SK-N-SH (cell line): ENCODE measurements around the gene NMNAT2. TPM values are rescaled to one million over a fixed set of nuclear protein-coding genes. Genes with fewer than 3 reads are reported as not detected.

Source experiments
- CTCF ChIA-PET: fragments of 300-600, 350-600 bp; formaldehyde crosslinking; extraction: SDS; loops from one replicate; lab custom pipeline; 2021; lab: Yijun Ruan, JAX
- POLR2A ChIA-PET: fragments of 350-600 bp; sonication (Branson Sonifier 250); formaldehyde crosslinking; extraction: SDS; loops from one replicate; lab custom pipeline; 2020; ENCODE audit warnings: antibody characterized with exemption, inconsistent platforms; lab: Yijun Ruan, JAX
- DNase-seq: peaks from one replicate; pipeline ENCODE4 v3.0.0; 2012
- H2AFZ ChIP-seq: fragments of 200-600 bp; sonication (generic); 2 replicates; pipeline ENCODE4 v1.8.1; 2016; ENCODE audit warnings: antibody characterized with exemption, mild to moderate bottlenecking, low read depth
- H3F3A ChIP-seq: fragments of 200-600 bp; sonication (generic); replicated peaks from 2 replicates; pipeline ENCODE3; 2016; ENCODE audit warnings: antibody characterized with exemption, mild to moderate bottlenecking; ENCODE audit not compliant: insufficient read depth
- H3K27ac ChIP-seq, 2 experiments: fragments of 200-500 bp in 1 of 2; fragments of 200-600 bp in 1 of 2; sonication (Bioruptor generic) in 1 of 2; sonication (generic), shearing (Covaris generic) in 1 of 2; 2 replicates each; pipeline versions ENCODE4 v1.5.1 to v1.6.1; 2014 to 2016; ENCODE audit warnings: low read depth in 2 of 2, inconsistent platforms in 1 of 2, low read length in 1 of 2, mild to moderate bottlenecking in 1 of 2, mixed read lengths in 1 of 2
- H3K27me3 ChIP-seq: fragments of 200-600 bp; sonication (generic), shearing (Covaris generic); 2 replicates; pipeline ENCODE4 v1.6.1; 2016; ENCODE audit warnings: mixed run types; ENCODE audit not compliant: insufficient read depth
- H3K36me3 ChIP-seq, 2 experiments: fragments of 200-500 bp in 1 of 2; fragments of 200-600 bp in 1 of 2; sonication (Bioruptor generic) in 1 of 2; sonication (generic) in 1 of 2; replicated peaks in 1 of 2; 2 replicates each; pipeline versions ENCODE3 to v1.5.1; 2014 to 2016; ENCODE audit warnings: low read length in 1 of 2, mild to moderate bottlenecking in 1 of 2; ENCODE audit not compliant: insufficient read depth in 2 of 2, control insufficient read depth in 1 of 2
- H3K4me1 ChIP-seq, 2 experiments: fragments of 200-500 bp in 1 of 2; fragments of 200-600 bp in 1 of 2; sonication (Bioruptor generic) in 1 of 2; sonication (generic), shearing (Covaris generic) in 1 of 2; 2 replicates each; pipeline versions ENCODE4 v1.5.1 to v1.6.1; 2014 to 2016; ENCODE audit warnings: low read depth in 1 of 2, low read length in 1 of 2, mixed run types in 1 of 2; ENCODE audit not compliant: insufficient read depth in 2 of 2, control insufficient read depth in 1 of 2
- H3K4me2 ChIP-seq: fragments of 200-600 bp; sonication (generic), shearing (Covaris generic); 2 replicates; pipeline ENCODE4 v1.6.1; 2017; ENCODE audit warnings: mixed run types
- H3K4me3 ChIP-seq, 2 experiments: fragments of 200-500 bp in 1 of 2; fragments of 200-600 bp in 1 of 2; sonication (Bioruptor generic) in 1 of 2; sonication (generic), shearing (Covaris generic) in 1 of 2; 2 replicates each; pipeline versions ENCODE4 v1.5.1 to v1.8.1; 2014 to 2016; ENCODE audit warnings: low read depth in 2 of 2, inconsistent platforms in 1 of 2, low read length in 1 of 2, mild to moderate bottlenecking in 1 of 2, mixed read lengths in 1 of 2, moderate library complexity in 1 of 2
- H3K79me2 ChIP-seq: fragments of 200-600 bp; sonication (generic); 2 replicates; pipeline ENCODE4 v1.8.1; 2017; ENCODE audit warnings: mild to moderate bottlenecking; ENCODE audit not compliant: insufficient read depth
- H3K9ac ChIP-seq: fragments of 200-600 bp; sonication (generic); 2 replicates; pipeline ENCODE4 v1.6.1; 2017; ENCODE audit warnings: mixed run types
- H3K9me2 ChIP-seq: fragments of 200-600 bp; sonication (generic); 2 replicates; pipeline ENCODE4 v1.6.1; 2017; ENCODE audit warnings: mixed run types
- H3K9me3 ChIP-seq: fragments of 200-600 bp; sonication (generic); 2 replicates; pipeline ENCODE4 v1.6.1; 2017; ENCODE audit warnings: mixed run types, mild to moderate bottlenecking, moderate library complexity
- H4K20me1 ChIP-seq: fragments of 200-600 bp; sonication (generic); 2 replicates; pipeline ENCODE4 v1.6.1; 2017; ENCODE audit warnings: mild to moderate bottlenecking, mixed run types; ENCODE audit not compliant: insufficient read depth
- EP300 ChIP-seq, 2 experiments: IDR thresholded peaks; 2 replicates each; pipeline versions ENCODE4 v1.4.0 to v1.6.1; 2012; ENCODE audit warnings: borderline replicate concordance in 1 of 2, low read depth in 1 of 2, low read length in 1 of 2
- FOSL2 ChIP-seq: IDR thresholded peaks from 2 replicates; pipeline ENCODE4 v1.4.0; 2012; ENCODE audit warnings: low read depth, mild to moderate bottlenecking, moderate library complexity, borderline replicate concordance
- FOXJ3 ChIP-seq: sonication (generic); formaldehyde crosslinking; IDR thresholded peaks from 2 replicates; pipeline ENCODE4 v1.5.1; 2020; ENCODE audit warnings: mild to moderate bottlenecking, missing genetic modification reagents
- NFIC ChIP-seq: IDR thresholded peaks from 2 replicates; pipeline ENCODE4 v1.4.0; 2012; ENCODE audit warnings: borderline replicate concordance
- NRF1 ChIP-seq: IDR thresholded peaks from 2 replicates; pipeline ENCODE4 v1.6.1; 2012; ENCODE audit warnings: low read depth, mild to moderate bottlenecking, low read length
- POLR2AphosphoS5 ChIP-seq: IDR thresholded peaks from 2 replicates; pipeline ENCODE4 v1.6.1; 2012; ENCODE audit warnings: low read depth, low read length
- RAD21 ChIP-seq: IDR thresholded peaks from 2 replicates; pipeline ENCODE4 v1.6.1; 2012; ENCODE audit warnings: mild to moderate bottlenecking, low read length
- RCOR1 ChIP-seq: fragments of 150-350 bp; IDR thresholded peaks from 2 replicates; pipeline ENCODE4 v1.6.1; 2017; ENCODE audit warnings: antibody characterized with exemption, low read length
- RXRA ChIP-seq: IDR thresholded peaks from 2 replicates; pipeline ENCODE4 v1.4.0; 2012; ENCODE audit warnings: low read depth, mild to moderate bottlenecking, borderline replicate concordance
- SMC3 ChIP-seq: IDR thresholded peaks from 2 replicates; pipeline ENCODE4 v1.6.1; 2012; ENCODE audit warnings: low read depth, low read length, improper control_type of control experiment
- TAF1 ChIP-seq: IDR thresholded peaks from 2 replicates; pipeline ENCODE4 v1.6.1; 2012; ENCODE audit warnings: low read depth, mild to moderate bottlenecking, low read length, moderate library complexity, borderline replicate concordance
- TCF12 ChIP-seq: IDR thresholded peaks from 2 replicates; pipeline ENCODE4 v1.4.0; 2012
- TEAD4 ChIP-seq: IDR thresholded peaks from 2 replicates; pipeline ENCODE4 v1.4.0; 2012; ENCODE audit warnings: mild to moderate bottlenecking, borderline replicate concordance; ENCODE audit not compliant: insufficient read depth
- WGBS: methylation state at CpG from one replicate; pipeline ENCODE4 v1.1.6; 2017; ENCODE audit warnings: low lambda C conversion rate; 5-methylcytosine and 5-hydroxymethylcytosine counted together
- polyA plus RNA-seq, 3 experiments: library from polyadenylated mRNA; depleted of rRNA; stranded (reverse); fragments of >200 nt; gene quantifications; 2 replicates each; pipeline ENCODE4 v1.2.3, GENCODE V29; 2012
- TF ChIP-seq, protein P1 (sequence below): IDR thresholded peaks from 2 replicates; pipeline ENCODE4; 2012
- TF ChIP-seq, protein P2 (sequence below): IDR thresholded peaks from 2 replicates; pipeline ENCODE4 v1.4.0; 2012; ENCODE audit warnings: low read depth, borderline replicate concordance
- TF ChIP-seq, protein P3 (sequence below): IDR thresholded peaks from 2 replicates; pipeline ENCODE4 v1.4.0; 2012; ENCODE audit warnings: low read depth
- TF ChIP-seq, protein P4 (sequence below): fragments of 200-600 bp; sonication (generic); IDR thresholded peaks from 2 replicates; pipeline ENCODE4 v1.6.1; 2017; ENCODE audit warnings: antibody characterized with exemption, mild to moderate bottlenecking, moderate library complexity
- TF ChIP-seq, protein P5 (sequence below): IDR thresholded peaks from 2 replicates; pipeline ENCODE4 v1.6.1; 2012; ENCODE audit warnings: mild to moderate bottlenecking, low read depth, low read length, moderate library complexity

NMNAT2 gene
- polyA plus RNA-seq, 1 of the 3 experiments (the other 2 are of a cell fraction): 0.07 TPM

DNA sequence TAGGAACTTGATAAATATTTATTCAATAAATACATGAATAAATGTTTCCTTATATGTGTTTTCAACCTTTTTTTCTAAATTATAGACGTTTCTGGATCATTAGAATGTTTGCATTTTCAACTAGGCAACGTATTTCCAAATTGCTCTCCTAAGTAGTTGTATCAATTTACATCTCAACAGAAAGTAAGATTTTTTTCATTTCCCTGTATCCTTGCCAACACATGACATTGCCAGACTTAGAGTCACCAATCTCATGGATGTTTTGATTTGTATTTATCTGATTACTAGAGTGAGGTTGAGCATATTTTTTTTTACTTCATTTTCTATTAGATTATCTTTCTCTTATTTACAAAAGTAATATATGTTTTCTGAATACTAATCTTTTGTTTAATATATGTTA lies 31.9 kb upstream of the NMNAT2 start:
- no peak overlapping the region for H3K27ac ChIP-seq
- POLR2A ChIA-PET: no interaction called here
- H3F3A ChIP-seq: peaks cover 3% of the 10 kb centered on the region
- no peak overlapping the region for H2AFZ ChIP-seq
- no peaks in the 10 kb centered on the region for H3K9me3 ChIP-seq
- no peaks in the 10 kb centered on the region for H3K27me3 ChIP-seq
- DNase-seq: no peak
- no peak for TF ChIP-seq SMC3
- TF ChIP-seq RXRA: no peak
- TF ChIP-seq NFIC: no peak
- TF ChIP-seq RCOR1: no peak
- no peak for TF ChIP-seq TCF12
- TF ChIP-seq TAF1: no peak
- TF ChIP-seq EP300 (IDR thresholded peaks at IDR 0.05; ENCODE audit: borderline replicate concordance in 1 of 2, low read depth in 1 of 2, low read length in 1 of 2): no peak
- TF ChIP-seq, protein P1, sequence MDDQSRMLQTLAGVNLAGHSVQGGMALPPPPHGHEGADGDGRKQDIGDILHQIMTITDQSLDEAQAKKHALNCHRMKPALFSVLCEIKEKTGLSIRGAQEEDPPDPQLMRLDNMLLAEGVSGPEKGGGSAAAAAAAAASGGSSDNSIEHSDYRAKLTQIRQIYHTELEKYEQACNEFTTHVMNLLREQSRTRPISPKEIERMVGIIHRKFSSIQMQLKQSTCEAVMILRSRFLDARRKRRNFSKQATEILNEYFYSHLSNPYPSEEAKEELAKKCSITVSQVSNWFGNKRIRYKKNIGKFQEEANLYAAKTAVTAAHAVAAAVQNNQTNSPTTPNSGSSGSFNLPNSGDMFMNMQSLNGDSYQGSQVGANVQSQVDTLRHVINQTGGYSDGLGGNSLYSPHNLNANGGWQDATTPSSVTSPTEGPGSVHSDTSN: no peak
- TF ChIP-seq, protein P2, sequence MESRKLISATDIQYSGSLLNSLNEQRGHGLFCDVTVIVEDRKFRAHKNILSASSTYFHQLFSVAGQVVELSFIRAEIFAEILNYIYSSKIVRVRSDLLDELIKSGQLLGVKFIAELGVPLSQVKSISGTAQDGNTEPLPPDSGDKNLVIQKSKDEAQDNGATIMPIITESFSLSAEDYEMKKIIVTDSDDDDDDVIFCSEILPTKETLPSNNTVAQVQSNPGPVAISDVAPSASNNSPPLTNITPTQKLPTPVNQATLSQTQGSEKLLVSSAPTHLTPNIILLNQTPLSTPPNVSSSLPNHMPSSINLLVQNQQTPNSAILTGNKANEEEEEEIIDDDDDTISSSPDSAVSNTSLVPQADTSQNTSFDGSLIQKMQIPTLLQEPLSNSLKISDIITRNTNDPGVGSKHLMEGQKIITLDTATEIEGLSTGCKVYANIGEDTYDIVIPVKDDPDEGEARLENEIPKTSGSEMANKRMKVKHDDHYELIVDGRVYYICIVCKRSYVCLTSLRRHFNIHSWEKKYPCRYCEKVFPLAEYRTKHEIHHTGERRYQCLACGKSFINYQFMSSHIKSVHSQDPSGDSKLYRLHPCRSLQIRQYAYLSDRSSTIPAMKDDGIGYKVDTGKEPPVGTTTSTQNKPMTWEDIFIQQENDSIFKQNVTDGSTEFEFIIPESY: no peak
- no peak for TF ChIP-seq TEAD4
- TF ChIP-seq, protein P3, sequence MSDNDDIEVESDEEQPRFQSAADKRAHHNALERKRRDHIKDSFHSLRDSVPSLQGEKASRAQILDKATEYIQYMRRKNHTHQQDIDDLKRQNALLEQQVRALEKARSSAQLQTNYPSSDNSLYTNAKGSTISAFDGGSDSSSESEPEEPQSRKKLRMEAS: no peak
- no peak for TF ChIP-seq POLR2AphosphoS5
- TF ChIP-seq, protein P4, sequence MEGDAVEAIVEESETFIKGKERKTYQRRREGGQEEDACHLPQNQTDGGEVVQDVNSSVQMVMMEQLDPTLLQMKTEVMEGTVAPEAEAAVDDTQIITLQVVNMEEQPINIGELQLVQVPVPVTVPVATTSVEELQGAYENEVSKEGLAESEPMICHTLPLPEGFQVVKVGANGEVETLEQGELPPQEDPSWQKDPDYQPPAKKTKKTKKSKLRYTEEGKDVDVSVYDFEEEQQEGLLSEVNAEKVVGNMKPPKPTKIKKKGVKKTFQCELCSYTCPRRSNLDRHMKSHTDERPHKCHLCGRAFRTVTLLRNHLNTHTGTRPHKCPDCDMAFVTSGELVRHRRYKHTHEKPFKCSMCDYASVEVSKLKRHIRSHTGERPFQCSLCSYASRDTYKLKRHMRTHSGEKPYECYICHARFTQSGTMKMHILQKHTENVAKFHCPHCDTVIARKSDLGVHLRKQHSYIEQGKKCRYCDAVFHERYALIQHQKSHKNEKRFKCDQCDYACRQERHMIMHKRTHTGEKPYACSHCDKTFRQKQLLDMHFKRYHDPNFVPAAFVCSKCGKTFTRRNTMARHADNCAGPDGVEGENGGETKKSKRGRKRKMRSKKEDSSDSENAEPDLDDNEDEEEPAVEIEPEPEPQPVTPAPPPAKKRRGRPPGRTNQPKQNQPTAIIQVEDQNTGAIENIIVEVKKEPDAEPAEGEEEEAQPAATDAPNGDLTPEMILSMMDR: no peak
- CTCF ChIA-PET: no interaction called here
- no peak overlapping the region for H3K4me2 ChIP-seq
- H3K9me2 ChIP-seq: no peaks in the 10 kb centered on the region
- H3K4me1 ChIP-seq: no peaks in the 10 kb centered on the region; a peak in 1 of 4 replicates
- no peaks in the 10 kb centered on the region for H4K20me1 ChIP-seq
- no peaks in the 10 kb centered on the region for H3K79me2 ChIP-seq
- H3K9ac ChIP-seq: no peak overlapping the region
- H3K36me3 ChIP-seq: no peaks in the 10 kb centered on the region
- no peak overlapping the region for H3K4me3 ChIP-seq
- WGBS: 26% methylated on average over 2 of the region's 2 CpGs

DNA sequence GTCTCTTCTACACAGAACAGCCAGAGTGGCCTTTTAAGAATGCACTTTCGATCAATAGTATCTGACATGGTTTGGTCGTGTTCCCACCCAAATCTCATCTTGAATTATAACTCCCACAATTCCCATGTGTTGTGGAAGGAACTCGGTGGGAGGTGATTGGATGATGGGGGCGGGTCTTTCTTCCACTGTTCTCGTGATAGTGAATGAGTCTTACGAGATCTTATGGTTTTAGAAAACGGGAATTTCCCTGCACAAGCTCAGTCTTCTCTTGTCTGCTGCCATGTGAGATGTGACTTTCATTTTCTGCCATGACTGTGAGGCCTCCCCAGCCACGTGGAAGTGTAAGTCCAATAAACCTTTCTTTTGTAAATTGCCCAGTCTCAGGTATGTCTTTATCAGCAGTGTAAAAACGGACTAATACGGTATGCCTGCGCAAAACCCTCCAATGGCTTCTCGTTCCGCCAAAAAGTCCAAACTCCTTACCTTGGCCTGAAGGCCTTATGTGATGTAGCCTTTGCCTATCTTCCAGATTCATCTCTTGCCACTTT lies 31.1 kb upstream of the NMNAT2 start:
- Histone ChIP-seq H4K20me1 (no peaks in the 10 kb centered on the region), H3K9ac (no peak overlapping the region), H3K36me3 (no peaks in the 10 kb centered on the region), H3F3A (peaks cover 3% of the 10 kb centered on the region), H3K4me1 (no peaks in the 10 kb centered on the region; a peak in 1 of 4 replicates), H3K4me2 (no peak overlapping the region), H3K27me3 (no peaks in the 10 kb centered on the region), H3K9me2 (no peaks in the 10 kb centered on the region), H3K9me3 (no peaks in the 10 kb centered on the region), H3K4me3 (no peak overlapping the region), H3K79me2 (no peaks in the 10 kb centered on the region), H2AFZ (no peak overlapping the region), H3K27ac (no peak overlapping the region)
- WGBS: 79% methylated on average over 13 of the region's 13 CpGs
- ChIA-PET POLR2A (no interaction called here), CTCF (no interaction called here)
- DNase-seq: no peak
- TF ChIP-seq TAF1 (no peak), FOXJ3 (CRISPR knock-in tag) (no peak), RXRA (no peak), NRF1 (no peak), SMC3 (no peak), RAD21 (no peak), FOSL2 (no peak)
- TF ChIP-seq, protein P5, sequence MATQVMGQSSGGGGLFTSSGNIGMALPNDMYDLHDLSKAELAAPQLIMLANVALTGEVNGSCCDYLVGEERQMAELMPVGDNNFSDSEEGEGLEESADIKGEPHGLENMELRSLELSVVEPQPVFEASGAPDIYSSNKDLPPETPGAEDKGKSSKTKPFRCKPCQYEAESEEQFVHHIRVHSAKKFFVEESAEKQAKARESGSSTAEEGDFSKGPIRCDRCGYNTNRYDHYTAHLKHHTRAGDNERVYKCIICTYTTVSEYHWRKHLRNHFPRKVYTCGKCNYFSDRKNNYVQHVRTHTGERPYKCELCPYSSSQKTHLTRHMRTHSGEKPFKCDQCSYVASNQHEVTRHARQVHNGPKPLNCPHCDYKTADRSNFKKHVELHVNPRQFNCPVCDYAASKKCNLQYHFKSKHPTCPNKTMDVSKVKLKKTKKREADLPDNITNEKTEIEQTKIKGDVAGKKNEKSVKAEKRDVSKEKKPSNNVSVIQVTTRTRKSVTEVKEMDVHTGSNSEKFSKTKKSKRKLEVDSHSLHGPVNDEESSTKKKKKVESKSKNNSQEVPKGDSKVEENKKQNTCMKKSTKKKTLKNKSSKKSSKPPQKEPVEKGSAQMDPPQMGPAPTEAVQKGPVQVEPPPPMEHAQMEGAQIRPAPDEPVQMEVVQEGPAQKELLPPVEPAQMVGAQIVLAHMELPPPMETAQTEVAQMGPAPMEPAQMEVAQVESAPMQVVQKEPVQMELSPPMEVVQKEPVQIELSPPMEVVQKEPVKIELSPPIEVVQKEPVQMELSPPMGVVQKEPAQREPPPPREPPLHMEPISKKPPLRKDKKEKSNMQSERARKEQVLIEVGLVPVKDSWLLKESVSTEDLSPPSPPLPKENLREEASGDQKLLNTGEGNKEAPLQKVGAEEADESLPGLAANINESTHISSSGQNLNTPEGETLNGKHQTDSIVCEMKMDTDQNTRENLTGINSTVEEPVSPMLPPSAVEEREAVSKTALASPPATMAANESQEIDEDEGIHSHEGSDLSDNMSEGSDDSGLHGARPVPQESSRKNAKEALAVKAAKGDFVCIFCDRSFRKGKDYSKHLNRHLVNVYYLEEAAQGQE: no peak
